OCI-LY7 (cell line): ENCODE measurements around the gene CATSPERD. TPM values are rescaled to one million over a fixed set of nuclear protein-coding genes. Genes with fewer than 3 reads are reported as not detected.

Source experiments
- BruUV-seq: library from RNA; stranded (reverse); fragments of 400-500 nt; replicated peaks from 2 replicates; lab custom pipeline; 2021; lab: Mats Ljungman, UMichigan
- CTCF ChIA-PET: fragments of 300-600 bp; sonication (Branson Sonifier 250); formaldehyde crosslinking; loops from one replicate; lab custom pipeline; 2022; ENCODE audit warnings: antibody characterized with exemption; ENCODE audit not compliant: unreplicated experiment; lab: Charles Lee
- POLR2A ChIA-PET: fragments of 300-600 bp; sonication (Branson Sonifier 250); formaldehyde crosslinking; loops from one replicate; lab custom pipeline; 2022; ENCODE audit warnings: antibody characterized with exemption; lab: Charles Lee
- DNase-seq: peaks from one replicate; pipeline ENCODE4 v3.0.0-alpha.2; 2015; ENCODE audit warnings: low spot score
- H2AFZ ChIP-seq: fragments of 200-600 bp; sonication (generic), shearing (Covaris generic); 2 replicates; pipeline ENCODE4 v1.6.1; 2014; ENCODE audit warnings: mild to moderate bottlenecking, antibody characterized with exemption, low read length, moderate library complexity
- H3K27ac ChIP-seq: fragments of 200-600 bp; sonication (generic); 2 replicates; pipeline ENCODE4 v1.5.1; 2014; ENCODE audit warnings: mixed run types, low read depth, mild to moderate bottlenecking, moderate library complexity, low read length, inconsistent platforms; ENCODE audit not compliant: poor library complexity, severe bottlenecking
- H3K36me3 ChIP-seq: fragments of 200-600 bp; sonication (generic); 2 replicates; pipeline ENCODE4 v1.6.1; 2014; ENCODE audit warnings: mild to moderate bottlenecking, antibody characterized with exemption, low read length, moderate library complexity, mixed read lengths; ENCODE audit not compliant: insufficient read depth
- H3K4me1 ChIP-seq: fragments of 200-600 bp; sonication (generic); 2 replicates; pipeline ENCODE4 v1.5.1; 2014; ENCODE audit warnings: mild to moderate bottlenecking, low read length; ENCODE audit not compliant: insufficient read depth, poor library complexity, severe bottlenecking
- H3K4me2 ChIP-seq: fragments of 200-600 bp; sonication (generic); 2 replicates; pipeline ENCODE4 v1.6.1; 2014; ENCODE audit warnings: mild to moderate bottlenecking, low read length
- H3K4me3 ChIP-seq: fragments of 200-600 bp; sonication (generic); 2 replicates; pipeline ENCODE4 v1.5.1; 2014; ENCODE audit warnings: mild to moderate bottlenecking, low read depth, low read length; ENCODE audit not compliant: poor library complexity, severe bottlenecking
- H3K79me2 ChIP-seq: fragments of 200-600 bp; sonication (generic); 2 replicates; pipeline ENCODE4 v1.6.1; 2016; ENCODE audit warnings: low read depth, mild to moderate bottlenecking, low read length, moderate library complexity, mixed read lengths; ENCODE audit not compliant: insufficient read depth
- H3K9me2 ChIP-seq: fragments of 200-600 bp; sonication (generic); 2 replicates; pipeline ENCODE4 v1.6.1; 2016; ENCODE audit warnings: mild to moderate bottlenecking, low read length, mixed read lengths; ENCODE audit not compliant: insufficient read depth
- H3K9me3 ChIP-seq: fragments of 200-600 bp; sonication (generic); 2 replicates; pipeline ENCODE4 v1.6.1; 2014; ENCODE audit warnings: mild to moderate bottlenecking, mixed run types, low read length, mixed read lengths
- H4K20me1 ChIP-seq: fragments of 200-600 bp; sonication (generic); 2 replicates; pipeline ENCODE4 v1.6.1; 2014; ENCODE audit warnings: mild to moderate bottlenecking, antibody characterized with exemption, low read length, moderate library complexity, mixed read lengths; ENCODE audit not compliant: insufficient read depth
- CTCF ChIP-seq: fragments of 200-600 bp; sonication (generic); conservative IDR thresholded peaks from 2 replicates; pipeline ENCODE4 v1.5.1; 2014; ENCODE audit warnings: mild to moderate bottlenecking, antibody characterized with exemption, low read length, moderate library complexity, mixed read lengths
- EZH2phosphoT487 ChIP-seq: fragments of 200-600 bp; sonication (generic); IDR thresholded peaks from 2 replicates; pipeline ENCODE4 v1.6.1; 2018; ENCODE audit warnings: low read depth, borderline replicate concordance, mild to moderate bottlenecking, mixed run types, antibody characterized with exemption, low read length, moderate library complexity, mixed read lengths
- intact Hi-C: fragments of 100-400 bp; cut with micrococcal nuclease; formaldehyde crosslinking; loops from one replicate; pipeline ENCODE4 v1.10.0; 2022; ENCODE audit not compliant: unreplicated experiment
- total RNA-seq, 2 experiments: library from RNA; depleted of rRNA in 1 of 2; stranded (reverse); fragments of >200 nt in 1 of 2; shearing (Covaris generic) in 1 of 2; gene quantifications; 2 replicates each; pipeline ENCODE4 v1.2.3, GENCODE V29; 2014 to 2022

The CATSPERD gene
- total RNA-seq, 2 experiments from 2014 or later: not detected

- H3K9me2 ChIP-seq: no peaks in the 10 kb centered on the region
- H4K20me1 ChIP-seq: no peaks in the 10 kb centered on the region
- intact Hi-C loops: loop anchor here (10.0 kb wide), 1 partner anchor 167 kb away; the partner anchor contains the start of genes SAFB and SAFB2
- ChIA-PET POLR2A (interaction anchor here (0.7 kb wide), 1 partner anchor 101 kb away, joined by 3 read pairs; no protein-coding TSS in a partner anchor), CTCF (no interaction called here)
- no peak for TF ChIP-seq EZH2phosphoT487
- TF ChIP-seq CTCF: no peak
- H3K9me3 ChIP-seq: no peaks in the 10 kb centered on the region
- H3K4me2 ChIP-seq: no peak overlapping the region
- H3K36me3 ChIP-seq: peaks cover 31% of the 10 kb centered on the region
- no peak overlapping the region for H3K27ac ChIP-seq
- H3K4me3 ChIP-seq: no peak overlapping the region
- no peak for DNase-seq
- H3K79me2 ChIP-seq: peaks cover 7% of the 10 kb centered on the region; the same call in 1 of the 2 replicates
- H2AFZ ChIP-seq: no peak overlapping the region
- no TSS peak for BruUV-seq
- H3K4me1 ChIP-seq: peaks cover 9% of the 10 kb centered on the region
These were observed 71.8 kb downstream of the CATSPERD start for GRCh38 chr19:5792224-5792623.

GRCh38 chr19:5793188-5793587 lies 72.8 kb downstream of the CATSPERD start:
- H3K4me1 ChIP-seq: peaks cover 9% of the 10 kb centered on the region
- no peak overlapping the region for H2AFZ ChIP-seq
- intact Hi-C loops: loop anchor here (10.0 kb wide), 1 partner anchor 168 kb away; the partner anchor contains the start of genes SAFB and SAFB2
- H3K36me3 ChIP-seq: peaks cover 22% of the 10 kb centered on the region
- peaks cover 7% of the 10 kb centered on the region; the same call in 1 of the 2 replicates for H3K79me2 ChIP-seq
- DNase-seq: no peak
- H3K9me3 ChIP-seq: no peaks in the 10 kb centered on the region
- H3K4me3 ChIP-seq: no peak overlapping the region
- H3K4me2 ChIP-seq: no peak overlapping the region
- POLR2A ChIA-PET: no interaction called here
- no peaks in the 10 kb centered on the region for H3K9me2 ChIP-seq
- no peak overlapping the region for H3K27ac ChIP-seq
- no TSS peak for BruUV-seq
- CTCF ChIA-PET: no interaction called here
- H4K20me1 ChIP-seq: no peaks in the 10 kb centered on the region
- TF ChIP-seq EZH2phosphoT487: no peak
- no peak for TF ChIP-seq CTCF

- H3K9me3 ChIP-seq: no peaks in the 10 kb centered on the region
- H3K79me2 ChIP-seq: no peaks in the 10 kb centered on the region
- H3K4me1 ChIP-seq: peaks cover 3% of the 10 kb centered on the region
- BruUV-seq: no TSS peak
- intact Hi-C loops: loop anchor here (10.0 kb wide), 1 partner anchor 171 kb away; the partner anchor contains the start of genes SAFB and SAFB2
- no peak overlapping the region for H2AFZ ChIP-seq
- no peaks in the 10 kb centered on the region for H3K36me3 ChIP-seq
- POLR2A ChIA-PET: no interaction called here
- no peak overlapping the region for H3K27ac ChIP-seq
- TF ChIP-seq CTCF: no peak
- no peak for TF ChIP-seq EZH2phosphoT487
- CTCF ChIA-PET: no interaction called here
- H4K20me1 ChIP-seq: no peaks in the 10 kb centered on the region
- no peak overlapping the region for H3K4me2 ChIP-seq
- H3K4me3 ChIP-seq: no peak overlapping the region
- DNase-seq: no peak
- H3K9me2 ChIP-seq: no peaks in the 10 kb centered on the region
These were observed 75.0 kb downstream of the CATSPERD start for GRCh38 chr19:5795382-5795919.
